Smooth muscle cell (in vitro differentiated cells): ENCODE measurements around the gene R3HDML. TPM values are rescaled to one million over a fixed set of nuclear protein-coding genes. Genes with fewer than 3 reads are reported as not detected.
"Not testable (repeated sequence)": the region's sequence is repeated elsewhere in the genome, so short reads cannot be mapped to it uniquely, and the experiment has no call there.

Source experiments
- DNase-seq: peaks from one replicate; lab custom pipeline; 2025; ENCODE audit not compliant: unreplicated experiment; lab: John Stamatoyannopoulos, UW
- H2AFZ ChIP-seq: fragments of 200-600 bp; sonication (generic); 2 replicates; pipeline ENCODE4 v1.6.0; 2016; ENCODE audit warnings: antibody characterized with exemption, low read depth, mild to moderate bottlenecking
- H3F3A ChIP-seq: fragments of 200-600 bp; sonication (generic); 2 replicates; pipeline ENCODE4 v1.6.0; 2017; ENCODE audit warnings: antibody characterized with exemption, low read depth
- H3K27ac ChIP-seq: fragments of 200-600 bp; sonication (generic); 2 replicates; pipeline ENCODE4 v1.5.1; 2016; ENCODE audit warnings: low read depth, mild to moderate bottlenecking
- H3K27me3 ChIP-seq: fragments of 200-600 bp; sonication (generic); 2 replicates; pipeline ENCODE4 v1.6.1; 2016; ENCODE audit warnings: low read depth, mild to moderate bottlenecking
- H3K36me3 ChIP-seq: fragments of 200-600 bp; sonication (generic); 2 replicates; pipeline ENCODE4 v1.5.1; 2016; ENCODE audit warnings: low read depth
- H3K4me1 ChIP-seq: fragments of 200-600 bp; sonication (generic); 2 replicates; pipeline ENCODE4 v1.5.1; 2016; ENCODE audit warnings: low read depth
- H3K4me2 ChIP-seq: fragments of 200-600 bp; sonication (generic); 2 replicates; pipeline ENCODE4 v1.6.0; 2016; ENCODE audit warnings: mild to moderate bottlenecking
- H3K4me3 ChIP-seq: fragments of 200-600 bp; sonication (generic); 2 replicates; pipeline ENCODE4 v1.5.1; 2016; ENCODE audit warnings: mild to moderate bottlenecking
- H3K79me2 ChIP-seq: fragments of 200-600 bp; sonication (generic); 2 replicates; pipeline ENCODE4 v1.6.0; 2016; ENCODE audit warnings: low read depth, mild to moderate bottlenecking
- H3K9ac ChIP-seq: fragments of 200-600 bp; sonication (generic); 2 replicates; pipeline ENCODE4 v1.6.0; 2016; ENCODE audit warnings: low read depth
- H3K9me3 ChIP-seq: fragments of 200-600 bp; sonication (generic); replicated peaks from 2 replicates; pipeline ENCODE4 v1.5.1; 2016; ENCODE audit warnings: low read depth
- H4K20me1 ChIP-seq: fragments of 200-600 bp; sonication (generic); 2 replicates; pipeline ENCODE4 v1.6.0; 2016; ENCODE audit warnings: low read depth
- CTCF ChIP-seq: fragments of 200-600 bp; sonication (generic); IDR thresholded peaks from 2 replicates; pipeline ENCODE4 v1.5.1; 2017; ENCODE audit warnings: borderline replicate concordance, mild to moderate bottlenecking, antibody characterized with exemption; ENCODE audit not compliant: insufficient read depth, poor library complexity, severe bottlenecking
- WGBS: methylation state at CpG from one replicate; pipeline ENCODE4 v1.1.7; 2016; ENCODE audit warnings: low lambda C conversion rate; 5-methylcytosine and 5-hydroxymethylcytosine counted together
- polyA plus RNA-seq: library from polyadenylated mRNA; unstranded; fragments of >200 nt; fragmentation: Nextera tagmentation; extraction: Ambion mirVana; gene quantifications from 2 replicates; pipeline ENCODE4 v1.2.1, GENCODE V29; 2016
- total RNA-seq: library from RNA; depleted of rRNA; stranded (reverse); fragments of >200 nt; gene quantifications from 2 replicates; pipeline ENCODE4 v1.2.3, GENCODE V29; 2014

R3HDML gene
- total and polyA plus RNA-seq, 2 experiments from 2014 or later, result not detected

DNA sequence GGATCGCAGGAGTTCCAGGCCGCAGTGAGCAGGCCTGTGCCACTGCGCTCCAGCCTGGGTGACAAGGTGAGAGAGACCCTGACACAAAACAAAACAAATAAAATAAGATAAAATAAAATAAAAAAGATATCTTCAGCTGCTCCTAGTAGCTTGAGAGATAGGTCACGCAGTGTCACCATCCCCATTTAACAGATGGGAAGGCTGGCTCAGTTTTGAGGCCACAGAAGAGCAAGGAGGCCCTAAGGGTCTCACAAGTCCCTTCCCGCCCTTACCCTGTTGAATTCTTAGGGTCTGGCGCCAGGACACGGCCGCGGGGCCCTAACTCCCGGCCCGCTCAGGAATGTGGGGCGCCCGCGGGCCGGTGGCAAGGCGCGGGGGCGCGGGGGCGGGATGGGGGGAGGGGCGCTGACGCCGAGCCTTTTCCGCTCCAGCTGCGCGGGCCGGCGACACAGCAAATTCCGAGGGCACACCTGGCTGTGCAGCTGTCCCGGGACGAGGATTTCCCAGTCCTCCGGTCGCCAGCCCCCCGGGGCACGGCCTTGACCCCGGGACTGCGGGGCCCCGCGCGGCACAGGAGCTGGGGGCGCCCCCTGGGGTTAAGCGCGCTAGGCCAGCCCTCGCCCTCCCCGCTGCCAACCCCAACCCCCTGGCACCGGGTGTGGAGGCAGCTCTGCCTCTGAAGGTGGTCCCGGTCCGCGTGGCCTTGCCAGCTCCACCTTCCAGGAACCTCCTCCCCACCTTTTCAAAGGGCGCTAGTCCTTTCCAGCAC lies 10.3 kb upstream of the R3HDML start:
- no peak for TF ChIP-seq CTCF
- H3K27ac ChIP-seq, result no peak overlapping the region
- no peaks in the 10 kb centered on the region for H3K9me3 ChIP-seq
- no peaks in the 10 kb centered on the region for H3K79me2 ChIP-seq
- no peaks in the 10 kb centered on the region for H3K27me3 ChIP-seq
- no peaks in the 10 kb centered on the region for H4K20me1 ChIP-seq
- no peak overlapping the region for H3K9ac ChIP-seq
- WGBS, result 30% methylated on average over 31 of the region's 50 CpGs
- peak overlapping the region; percentile 90 for H3K4me2 ChIP-seq
- no peak for DNase-seq
- H2AFZ ChIP-seq, result peak overlapping the region; percentile 77
- H3F3A ChIP-seq, result no peaks in the 10 kb centered on the region
- H3K4me3 ChIP-seq, result peak overlapping the region; percentile 45
- peaks cover 6% of the 10 kb centered on the region for H3K4me1 ChIP-seq
- H3K36me3 ChIP-seq, result no peaks in the 10 kb centered on the region

GRCh38 chr20:44327748-44328147 lies 9.1 kb upstream of the R3HDML start:
- H3K27ac ChIP-seq, H3K4me3 ChIP-seq, H3F3A ChIP-seq, H3K36me3 ChIP-seq, H4K20me1 ChIP-seq, DNase-seq, H3K4me2 ChIP-seq, H2AFZ ChIP-seq, H3K79me2 ChIP-seq, H3K9me3 ChIP-seq, H3K27me3 ChIP-seq, H3K9ac ChIP-seq, H3K4me1 ChIP-seq: not testable (repeated sequence)
- WGBS, result 93% methylated on average over 7 of the region's 7 CpGs

DNA sequence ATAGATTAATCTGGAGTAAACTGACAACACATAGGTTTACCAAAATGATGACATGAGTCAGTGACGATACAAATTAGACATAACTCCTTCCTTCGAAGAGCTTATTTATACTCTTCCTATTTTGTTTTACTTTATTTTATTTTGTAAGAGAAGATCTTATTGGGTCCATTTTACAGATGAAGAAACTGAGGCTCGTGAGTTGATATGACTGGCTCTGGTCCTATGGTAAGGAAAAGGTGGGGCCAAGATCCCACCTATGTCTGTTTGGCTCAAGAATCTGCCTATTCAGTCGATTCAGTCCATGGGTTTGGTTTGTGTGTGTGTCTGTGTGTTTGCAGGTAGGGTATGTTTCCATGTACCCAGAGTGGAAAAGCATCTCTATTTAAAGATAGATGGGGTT lies 8.4 kb upstream of the R3HDML start:
- Histone ChIP-seq H3K9ac (no peak overlapping the region), H3K4me2 (no peak overlapping the region), H3K4me3 (no peak overlapping the region), H3K27me3 (no peaks in the 10 kb centered on the region), H3K27ac (no peak overlapping the region), H3F3A (no peaks in the 10 kb centered on the region), H3K4me1 (peaks cover 6% of the 10 kb centered on the region), H3K79me2 (no peaks in the 10 kb centered on the region), H3K9me3 (no peaks in the 10 kb centered on the region), H4K20me1 (no peaks in the 10 kb centered on the region), H3K36me3 (no peaks in the 10 kb centered on the region), H2AFZ (no peak overlapping the region)
- 93% methylated on average over 4 of the region's 4 CpGs for WGBS
- no peak for TF ChIP-seq CTCF
- DNase-seq, result no peak

DNA sequence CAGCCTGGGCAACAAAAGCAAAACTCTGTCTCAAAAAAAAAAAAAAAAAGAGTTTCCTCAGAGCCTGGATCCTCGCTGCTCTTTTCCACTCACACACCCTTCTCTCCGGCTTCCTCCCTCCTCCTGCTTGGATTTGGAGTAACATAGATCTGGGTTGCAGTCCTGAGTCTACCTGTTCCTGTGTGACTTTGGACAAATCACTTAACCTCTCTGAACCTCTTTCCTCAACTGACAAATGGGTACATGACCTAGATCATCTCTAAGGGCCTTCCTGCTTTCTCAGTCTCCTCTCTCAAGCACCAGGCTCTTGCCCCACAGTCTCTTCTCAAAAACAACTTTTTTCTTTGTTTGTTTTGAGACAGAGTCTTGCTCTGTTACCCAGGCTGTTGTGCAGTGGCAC lies 5.6 kb upstream of the R3HDML start:
- 97% methylated on average over 2 of the region's 2 CpGs for WGBS
- H3F3A ChIP-seq, result no peaks in the 10 kb centered on the region
- H3K36me3 ChIP-seq, result no peaks in the 10 kb centered on the region
- H3K27me3 ChIP-seq, result no peaks in the 10 kb centered on the region
- H4K20me1 ChIP-seq, result no peaks in the 10 kb centered on the region
- H2AFZ ChIP-seq, result no peak overlapping the region
- DNase-seq, result no peak
- H3K4me3 ChIP-seq, result no peak overlapping the region
- H3K9me3 ChIP-seq, result no peaks in the 10 kb centered on the region
- no peaks in the 10 kb centered on the region for H3K79me2 ChIP-seq
- H3K9ac ChIP-seq, result no peak overlapping the region
- no peak overlapping the region for H3K4me2 ChIP-seq
- no peak overlapping the region for H3K27ac ChIP-seq
- no peak for TF ChIP-seq CTCF
- peaks cover 8% of the 10 kb centered on the region for H3K4me1 ChIP-seq
